ENCODE measurements around the gene TJP3.
A peak's percentile ranks its signal among the peaks of the same experiment; 100 is the strongest.

The TJP3 gene

DNA sequence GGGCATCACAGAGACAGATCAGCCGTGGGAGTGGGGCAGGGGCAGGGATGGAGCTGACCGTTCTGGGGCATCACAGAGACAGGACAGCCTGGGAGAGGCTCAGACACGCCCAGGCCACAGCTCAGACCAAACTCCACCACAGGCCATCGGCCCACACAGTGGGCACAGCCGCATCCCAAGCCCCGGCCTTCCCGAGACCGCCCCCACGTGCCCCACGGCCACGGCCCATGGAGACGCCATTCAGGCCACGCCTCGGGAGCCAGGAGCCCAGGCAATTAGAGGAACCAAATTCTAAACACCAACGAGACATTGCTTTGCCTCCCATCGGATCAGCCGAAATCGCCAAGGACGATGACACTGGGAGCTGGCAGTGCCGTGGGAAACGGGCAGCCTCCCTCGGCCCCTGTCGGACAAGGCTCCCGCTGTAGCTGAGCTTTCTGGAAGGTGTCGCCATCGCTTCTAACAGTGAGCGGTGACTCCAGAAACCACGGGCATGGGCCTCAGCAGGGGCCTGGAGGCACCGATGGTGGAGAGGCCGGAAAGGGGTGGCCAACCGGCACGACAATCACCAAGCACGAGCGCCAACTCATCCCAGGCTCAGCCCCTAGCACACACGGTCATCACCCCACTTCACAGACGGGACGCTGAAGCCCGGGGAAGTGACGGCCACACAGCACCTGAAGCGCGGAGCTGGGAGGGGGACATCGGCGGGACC, 10.4 kb upstream of the TJP3 start:
- TF ChIP-seq, protein P1, sequence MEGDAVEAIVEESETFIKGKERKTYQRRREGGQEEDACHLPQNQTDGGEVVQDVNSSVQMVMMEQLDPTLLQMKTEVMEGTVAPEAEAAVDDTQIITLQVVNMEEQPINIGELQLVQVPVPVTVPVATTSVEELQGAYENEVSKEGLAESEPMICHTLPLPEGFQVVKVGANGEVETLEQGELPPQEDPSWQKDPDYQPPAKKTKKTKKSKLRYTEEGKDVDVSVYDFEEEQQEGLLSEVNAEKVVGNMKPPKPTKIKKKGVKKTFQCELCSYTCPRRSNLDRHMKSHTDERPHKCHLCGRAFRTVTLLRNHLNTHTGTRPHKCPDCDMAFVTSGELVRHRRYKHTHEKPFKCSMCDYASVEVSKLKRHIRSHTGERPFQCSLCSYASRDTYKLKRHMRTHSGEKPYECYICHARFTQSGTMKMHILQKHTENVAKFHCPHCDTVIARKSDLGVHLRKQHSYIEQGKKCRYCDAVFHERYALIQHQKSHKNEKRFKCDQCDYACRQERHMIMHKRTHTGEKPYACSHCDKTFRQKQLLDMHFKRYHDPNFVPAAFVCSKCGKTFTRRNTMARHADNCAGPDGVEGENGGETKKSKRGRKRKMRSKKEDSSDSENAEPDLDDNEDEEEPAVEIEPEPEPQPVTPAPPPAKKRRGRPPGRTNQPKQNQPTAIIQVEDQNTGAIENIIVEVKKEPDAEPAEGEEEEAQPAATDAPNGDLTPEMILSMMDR (IDR thresholded peaks at IDR 0.05; ENCODE audit: control insufficient read depth, extremely low read depth, insufficient read depth): no peak
- no peak for DNase-seq (ENCODE audit: low read depth)
- H3K4me3 ChIP-seq (ENCODE audit: low read depth, low read length): no peak overlapping the region

DNA sequence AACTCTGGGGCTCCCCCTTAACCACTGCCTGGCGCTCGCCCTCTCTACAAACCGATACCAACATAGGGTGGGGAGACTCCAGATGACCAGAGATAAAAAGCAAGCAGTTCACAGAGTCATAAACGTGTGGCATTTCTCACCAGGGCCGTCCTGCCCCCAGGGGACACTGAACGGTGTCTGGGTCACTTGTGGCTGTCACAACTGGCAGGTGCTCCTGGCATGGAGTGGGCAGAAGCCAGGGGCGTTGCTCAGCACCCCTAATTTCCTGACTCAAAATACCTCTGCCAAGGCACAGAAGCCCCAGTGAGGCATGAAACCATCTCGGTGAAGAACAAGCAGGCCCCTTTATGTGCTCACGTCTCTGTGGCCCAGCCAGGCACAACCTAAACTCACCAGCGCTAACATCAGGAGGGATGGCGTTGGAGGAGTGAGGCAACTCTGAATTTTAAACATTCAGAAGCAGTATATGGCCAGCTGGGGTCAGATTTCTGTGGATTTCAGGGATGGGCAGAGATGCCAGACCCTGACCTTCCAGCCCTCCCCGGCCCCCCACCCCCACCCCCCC, 9.7 kb upstream of the TJP3 start:
- DNase-seq (ENCODE audit: low read depth): no peak
- H3K4me3 ChIP-seq (ENCODE audit: low read depth, low read length): no peak overlapping the region; the same call in 1 of the 2 replicates
- TF ChIP-seq, protein P1 (IDR thresholded peaks at IDR 0.05; ENCODE audit: control insufficient read depth, extremely low read depth, insufficient read depth): no peak

DNA sequence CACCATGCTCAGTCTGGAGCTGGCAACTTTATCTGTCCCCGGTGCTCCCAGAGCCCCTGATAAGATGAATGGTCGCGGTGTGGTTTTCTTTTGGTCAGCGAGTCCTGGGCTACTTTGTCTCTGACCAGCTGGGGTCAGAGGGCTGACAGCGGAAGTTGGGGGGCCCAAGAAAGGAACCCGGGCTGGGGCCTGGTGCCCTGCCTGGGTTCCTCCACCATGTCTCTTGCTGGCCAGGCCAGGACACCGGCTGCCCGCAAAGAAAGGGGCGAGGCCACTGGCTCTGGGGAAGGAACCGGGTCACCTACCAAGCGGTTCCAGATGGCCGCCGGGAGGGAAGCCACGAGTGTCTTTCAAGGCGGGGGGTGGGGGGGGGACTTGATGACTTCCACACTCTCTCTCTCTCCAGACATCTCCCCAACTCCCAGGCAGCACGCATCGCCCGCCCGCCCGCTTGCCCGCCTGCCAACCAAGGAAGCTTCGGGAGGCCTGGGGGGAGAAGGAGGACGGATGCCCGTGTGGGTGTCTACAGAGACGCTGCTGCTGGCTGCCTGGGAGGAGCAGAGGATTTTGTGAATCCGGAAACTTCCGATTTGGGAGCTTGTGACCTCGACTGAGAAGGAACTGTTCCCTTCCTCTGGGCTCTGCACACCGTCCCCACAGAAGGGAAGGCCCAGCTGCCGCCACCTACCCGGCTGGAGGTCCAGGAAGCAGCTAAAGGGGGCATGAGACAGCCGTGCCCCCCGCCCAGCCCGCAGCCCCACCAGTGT, 9.0 kb upstream of the TJP3 start:
- TF ChIP-seq, protein P1 (IDR thresholded peaks at IDR 0.05; ENCODE audit: control insufficient read depth, extremely low read depth, insufficient read depth): no peak
- no peak for DNase-seq (ENCODE audit: low read depth)
- H3K4me3 ChIP-seq (ENCODE audit: low read depth, low read length): peak overlapping the region; percentile 91

DNA sequence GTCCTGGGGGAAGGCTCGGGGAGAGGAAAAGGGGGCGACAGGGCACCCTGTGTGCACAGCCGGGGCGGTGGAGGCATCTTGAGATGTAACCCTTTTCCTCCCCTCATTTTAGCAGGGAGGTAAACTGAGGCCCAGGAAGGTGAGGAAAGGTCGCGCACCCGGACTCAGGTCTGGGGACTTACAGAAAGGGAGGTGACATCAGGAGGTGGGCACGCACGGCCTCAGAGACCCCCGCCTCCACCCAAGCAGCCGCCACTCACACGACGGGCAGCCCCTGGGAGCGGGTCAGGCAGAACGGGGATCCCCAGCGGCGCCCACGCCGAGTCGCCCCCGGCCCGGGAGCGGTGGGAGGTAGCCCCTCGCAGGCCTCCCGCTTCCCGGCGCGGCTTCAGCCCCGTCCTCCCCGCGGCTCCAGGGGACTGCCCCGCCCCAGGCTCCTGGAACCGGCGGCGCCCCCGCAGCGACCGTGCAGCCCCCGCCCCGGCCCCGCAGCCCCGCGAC, 8.4 kb upstream of the TJP3 start:
- TF ChIP-seq, protein P1 (IDR thresholded peaks at IDR 0.05; ENCODE audit: control insufficient read depth, extremely low read depth, insufficient read depth): no peak
- no peak for DNase-seq (ENCODE audit: low read depth)

DNA sequence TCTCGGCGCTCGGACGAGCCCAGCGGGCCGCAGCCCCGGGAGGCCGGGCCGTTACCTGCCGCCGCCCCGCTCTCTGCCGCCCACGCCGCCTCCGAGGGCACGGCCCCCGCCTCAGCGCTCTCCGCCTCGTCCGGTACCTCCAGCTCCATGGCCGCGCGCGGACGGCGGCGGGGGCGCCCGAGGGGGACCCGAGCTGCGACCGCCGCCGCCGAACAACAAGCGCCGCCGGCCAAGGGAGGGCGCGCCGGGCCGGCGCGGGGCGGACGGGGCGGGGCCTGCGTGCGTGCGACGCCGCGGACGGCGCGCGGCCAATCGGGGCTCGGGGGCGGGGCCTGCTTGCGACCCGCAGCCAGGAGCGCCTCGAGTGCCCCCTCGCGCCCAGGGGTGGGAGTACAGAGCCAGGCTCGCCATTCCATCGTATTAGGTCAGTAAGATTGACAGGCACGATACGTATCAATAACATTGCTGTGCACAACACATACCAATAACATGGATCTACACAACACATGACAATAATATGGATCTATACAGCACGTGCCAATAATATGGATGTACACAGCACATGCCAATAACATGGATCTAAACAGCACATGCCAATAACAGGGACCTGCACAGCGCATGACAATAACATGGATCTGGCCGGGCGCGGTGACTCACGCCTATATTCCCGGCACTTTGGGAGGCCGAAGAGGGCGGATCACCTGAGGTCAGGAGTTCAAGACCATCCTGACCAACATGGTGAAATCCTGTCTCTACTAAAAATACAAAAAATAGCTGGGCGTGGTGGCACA, 7.7 kb upstream of the TJP3 start, which contains the start of gene PIP5K1C:
Gene PIP5K1C (minus strand): TSS at position 227 of the 791 bp plus-strand sequence. CDS start 78 bp downstream, at position 149.
- TF ChIP-seq, protein P1 (IDR thresholded peaks at IDR 0.05; ENCODE audit: control insufficient read depth, extremely low read depth, insufficient read depth): peak; percentile 85
- H3K4me3 ChIP-seq (ENCODE audit: low read depth, low read length): peak within 1 kb of the TSS; percentile 91
- peak; percentile 27 for DNase-seq (ENCODE audit: low read depth)

More for the DNA sequence above, 8.4 kb upstream of the TJP3 start:
- peak overlapping the region; percentile 91 for H3K4me3 ChIP-seq (ENCODE audit: low read depth, low read length)

DNA sequence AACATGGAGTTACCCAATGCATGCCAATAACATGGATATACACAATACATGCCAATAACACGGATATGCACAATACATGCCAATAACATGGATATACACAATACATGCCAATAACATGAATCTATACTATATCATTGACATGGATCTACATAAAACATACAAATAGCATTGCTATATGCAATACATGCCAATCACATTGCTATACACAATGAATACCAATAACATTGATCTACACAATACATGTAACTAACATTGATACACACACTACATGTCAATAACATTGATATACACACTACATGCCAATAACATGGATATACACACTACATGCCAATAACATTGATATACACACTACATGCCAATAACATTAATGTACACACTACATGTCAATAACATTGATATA, 7.0 kb upstream of the TJP3 start:
- TF ChIP-seq, protein P1 (IDR thresholded peaks at IDR 0.05; ENCODE audit: control insufficient read depth, extremely low read depth, insufficient read depth): no peak
- no peak overlapping the region for H3K4me3 ChIP-seq (ENCODE audit: low read depth, low read length)
- no peak for DNase-seq (ENCODE audit: low read depth)
